Inferior parietal cortex (tissue), 1 donor: ENCODE measurements around the gene UFD1.

ENCODE experiments used
- DNase-seq: peaks from one replicate; pipeline ENCODE4 v3.0.0-alpha.2; 2016; ENCODE audit errors: extremely low spot score

Gene UFD1, protein sequence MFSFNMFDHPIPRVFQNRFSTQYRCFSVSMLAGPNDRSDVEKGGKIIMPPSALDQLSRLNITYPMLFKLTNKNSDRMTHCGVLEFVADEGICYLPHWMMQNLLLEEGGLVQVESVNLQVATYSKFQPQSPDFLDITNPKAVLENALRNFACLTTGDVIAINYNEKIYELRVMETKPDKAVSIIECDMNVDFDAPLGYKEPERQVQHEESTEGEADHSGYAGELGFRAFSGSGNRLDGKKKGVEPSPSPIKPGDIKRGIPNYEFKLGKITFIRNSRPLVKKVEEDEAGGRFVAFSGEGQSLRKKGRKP

DNA sequence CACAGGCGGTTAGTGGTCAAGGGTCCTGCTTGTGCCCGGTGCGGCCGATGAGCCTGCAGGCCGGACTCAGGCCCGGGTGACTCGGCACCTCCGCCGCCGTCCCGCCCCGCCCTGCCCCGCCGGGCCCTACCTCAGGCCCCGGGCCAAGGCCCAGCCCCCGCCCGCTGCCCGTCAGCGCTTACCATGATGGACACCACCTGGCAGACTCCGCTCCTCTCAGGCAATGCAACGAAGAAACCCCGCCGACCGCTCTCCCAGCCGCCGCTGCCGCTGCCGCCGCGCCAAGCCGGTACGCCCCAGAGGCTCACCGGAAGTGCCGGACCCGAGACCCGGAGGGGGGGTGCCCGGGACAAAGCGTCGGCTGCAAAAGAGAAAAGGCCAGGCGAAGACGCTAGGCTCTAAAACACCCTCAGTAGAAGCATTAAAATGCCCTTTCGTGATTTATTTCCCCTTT lies at the start of gene UFD1:
Gene UFD1 (minus strand): TSS at position 293 of the 454 bp plus-strand sequence. CDS start 108 bp downstream, at position 185.
- no peak for DNase-seq

DNA sequence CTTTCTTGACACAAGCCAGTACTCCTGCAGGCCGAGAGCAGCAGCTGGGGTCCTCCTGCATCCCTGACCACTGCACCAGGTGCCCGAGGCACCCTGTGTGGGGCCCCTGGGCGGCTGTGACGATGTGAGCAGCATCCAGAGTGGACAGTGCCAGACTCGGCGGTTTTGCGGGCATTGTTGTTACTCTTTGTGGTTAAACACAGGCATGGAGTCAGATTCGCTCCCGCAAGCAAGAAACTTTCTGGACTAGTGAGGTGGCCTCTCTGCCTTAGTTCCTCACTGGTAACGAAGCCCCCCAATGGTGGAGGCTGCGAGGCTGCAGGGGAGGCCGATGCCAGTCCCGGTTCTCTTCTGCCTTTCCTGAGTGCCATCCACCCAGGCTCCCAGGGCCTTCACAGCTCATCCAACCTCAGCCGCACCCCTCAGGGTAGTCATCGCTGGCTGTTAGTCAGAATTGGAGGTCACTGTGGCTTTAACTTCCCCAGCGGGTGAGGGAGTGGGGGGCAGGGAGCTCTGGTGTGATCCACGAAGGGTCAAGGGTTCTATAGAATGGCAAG lies 48.9 kb upstream of the UFD1 start:
- DNase-seq: no peak

DNA sequence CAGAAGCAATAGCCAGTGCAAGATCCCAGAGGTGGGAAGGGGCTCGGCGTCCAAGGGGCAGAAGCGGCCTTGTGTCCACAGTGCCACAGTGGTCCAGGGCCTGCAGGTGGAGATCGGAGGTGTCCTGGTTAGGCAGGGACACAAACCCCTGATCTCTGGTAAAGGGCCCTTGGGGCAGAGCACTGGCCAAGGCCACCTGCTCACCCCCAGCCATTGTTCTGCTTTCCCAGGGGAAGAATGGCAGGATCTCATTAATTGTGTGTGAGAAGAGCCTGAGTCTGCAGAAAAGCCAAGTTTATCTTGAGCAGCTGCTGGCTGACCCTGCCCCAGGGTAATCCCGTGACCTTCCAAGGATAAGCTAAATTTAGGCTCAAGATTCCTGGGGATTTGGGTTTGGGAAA lies 48.3 kb upstream of the UFD1 start:
- DNase-seq: no peak

DNA sequence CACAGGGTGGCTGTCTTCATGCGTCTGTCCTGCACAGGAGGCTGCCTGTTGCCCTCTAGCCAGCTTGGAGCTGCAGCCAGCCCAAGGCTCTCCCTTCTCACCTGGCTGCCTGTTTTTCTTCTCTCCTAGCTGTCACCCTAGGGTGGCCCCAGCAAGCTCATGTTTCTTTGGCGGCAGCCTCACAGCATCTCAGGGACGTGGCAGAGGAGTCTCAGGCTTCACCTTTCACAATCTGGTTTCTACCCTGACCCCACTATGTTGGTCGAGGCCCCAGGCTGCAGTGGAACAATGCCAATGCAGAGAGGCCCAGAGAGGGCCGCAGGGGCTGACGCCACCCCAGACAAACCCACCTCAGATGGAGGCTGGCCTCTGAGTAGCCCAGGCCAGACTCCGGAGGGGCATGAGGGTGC lies 47.7 kb upstream of the UFD1 start:
- no peak for DNase-seq

DNA sequence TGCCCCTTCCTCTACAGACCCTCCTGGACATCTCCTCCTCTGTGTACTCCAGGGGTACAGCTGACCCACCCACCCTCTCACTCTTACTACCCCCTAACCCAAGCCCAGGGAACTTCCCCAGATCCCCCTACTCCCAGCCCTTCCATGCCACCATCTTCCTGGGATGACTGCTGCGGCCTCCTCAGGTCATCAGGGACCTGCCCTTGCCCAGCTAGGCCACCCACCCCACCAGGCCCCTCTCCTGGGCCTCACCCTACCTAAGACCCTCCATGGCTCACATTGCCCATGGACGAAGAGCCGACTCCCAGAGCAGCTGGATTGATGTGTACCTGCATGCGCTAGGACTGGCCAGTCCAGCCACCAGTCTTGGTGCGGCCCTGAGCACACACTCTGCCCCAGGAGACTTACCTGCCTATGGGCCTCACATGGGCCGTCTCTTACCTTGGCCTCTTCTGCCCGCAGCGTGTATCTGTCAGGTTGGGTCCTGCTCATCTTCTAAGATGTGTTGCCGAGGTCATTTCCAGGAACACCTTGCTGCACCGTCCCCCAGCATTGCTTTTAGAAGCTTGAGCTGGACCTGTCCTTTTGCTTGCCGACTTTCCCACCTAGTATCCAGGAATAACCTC lies 47.2 kb upstream of the UFD1 start:
- no peak for DNase-seq

DNA sequence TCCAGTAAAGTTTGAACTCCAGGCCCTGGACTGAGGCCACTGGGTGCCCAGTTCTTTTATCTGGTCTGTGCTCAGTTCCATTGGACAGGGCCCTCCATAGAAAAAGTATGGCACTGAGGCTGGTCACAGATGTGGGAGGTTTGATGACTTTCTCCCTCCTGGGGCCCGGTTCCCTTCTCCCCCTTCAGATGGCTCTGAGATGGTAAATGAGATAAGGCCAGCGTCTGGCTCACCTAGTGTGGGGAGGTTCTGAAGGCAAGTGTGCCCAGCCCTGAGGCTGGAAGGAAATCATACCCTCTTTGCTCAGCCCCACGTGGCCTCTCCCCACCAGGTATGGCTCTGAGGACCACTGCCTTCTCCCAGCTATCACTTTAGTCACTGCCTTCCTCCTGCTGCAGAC lies 46.7 kb upstream of the UFD1 start:
- DNase-seq: no peak

DNA sequence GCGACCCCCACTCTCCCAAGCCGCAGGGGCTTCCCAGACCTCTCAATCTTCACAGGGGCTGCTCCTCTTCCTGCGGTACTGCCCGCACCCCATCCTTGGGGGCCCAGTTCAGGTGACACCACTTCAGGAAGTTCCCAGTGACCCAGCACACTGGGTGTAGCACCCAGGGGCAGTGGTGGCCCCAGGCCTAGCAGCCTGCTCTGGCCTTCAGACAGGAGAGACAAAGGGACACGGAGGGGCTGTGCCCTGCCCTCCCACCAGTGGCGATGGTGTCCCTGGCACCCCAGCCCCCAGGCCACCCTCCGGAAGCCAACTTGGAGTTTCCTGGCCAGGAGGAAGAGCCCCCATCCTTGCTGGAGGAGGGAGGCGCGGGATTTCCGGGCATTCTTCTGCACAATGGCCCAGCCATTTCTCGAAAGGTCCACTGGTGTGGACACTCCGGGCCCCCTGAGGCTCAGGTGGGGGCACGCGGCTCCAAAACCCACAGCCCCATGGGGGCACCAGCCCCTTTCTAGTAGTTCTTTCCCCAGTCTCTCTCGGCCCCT lies 46.2 kb upstream of the UFD1 start:
- no peak for DNase-seq

DNA sequence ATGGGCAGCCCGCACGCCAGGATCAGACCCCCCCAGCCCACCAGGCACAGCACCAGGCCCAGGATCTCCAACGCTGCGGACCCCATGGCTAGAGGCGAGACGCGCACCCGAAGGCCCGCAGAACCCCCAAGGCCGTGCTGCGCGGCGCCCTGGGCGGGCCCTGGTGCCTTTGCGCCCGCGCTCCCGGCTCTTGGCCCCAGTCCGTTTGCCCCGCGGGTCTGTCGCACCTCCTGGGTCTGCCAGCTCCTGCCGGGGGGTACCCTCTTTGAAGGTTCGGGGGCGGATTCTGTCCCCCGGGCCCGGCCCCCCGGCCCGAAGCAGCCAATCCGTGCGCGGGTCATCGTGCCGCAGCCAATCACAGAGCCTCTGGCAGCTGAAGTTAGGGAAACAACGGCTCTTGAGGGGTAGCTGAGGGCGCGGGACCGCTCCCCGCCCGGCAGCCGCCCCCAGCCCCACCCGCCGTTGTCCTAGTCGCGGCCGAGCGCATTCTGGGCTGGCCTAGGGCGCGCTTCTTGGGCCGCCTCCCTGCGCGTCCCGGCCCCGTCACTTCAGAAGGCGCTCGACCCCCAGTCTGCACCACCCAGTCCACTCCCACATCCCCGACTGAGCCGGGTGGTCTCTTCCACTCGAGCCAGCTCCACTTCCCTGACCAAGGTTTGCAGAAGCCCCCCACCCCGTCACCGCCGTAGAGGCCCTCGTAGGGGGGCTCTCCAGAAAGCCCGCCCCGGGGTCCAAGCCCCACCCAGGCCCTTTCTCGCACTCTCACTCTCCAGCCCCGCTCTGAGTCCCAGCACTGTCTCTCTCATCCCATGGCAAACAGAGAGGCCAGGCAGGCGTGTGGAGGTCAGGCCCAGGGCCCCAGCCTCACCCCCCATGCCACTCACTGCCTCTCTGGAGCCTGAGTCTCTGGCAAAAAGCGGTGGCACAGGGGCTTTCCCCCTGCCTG lies 45.5 kb upstream of the UFD1 start, which contains the start of gene CLDN5:
Gene CLDN5 (minus strand): TSS at position 241 of the 946 bp plus-strand sequence. CDS start 155 bp downstream, at position 86.
- DNase-seq: no peak

DNA sequence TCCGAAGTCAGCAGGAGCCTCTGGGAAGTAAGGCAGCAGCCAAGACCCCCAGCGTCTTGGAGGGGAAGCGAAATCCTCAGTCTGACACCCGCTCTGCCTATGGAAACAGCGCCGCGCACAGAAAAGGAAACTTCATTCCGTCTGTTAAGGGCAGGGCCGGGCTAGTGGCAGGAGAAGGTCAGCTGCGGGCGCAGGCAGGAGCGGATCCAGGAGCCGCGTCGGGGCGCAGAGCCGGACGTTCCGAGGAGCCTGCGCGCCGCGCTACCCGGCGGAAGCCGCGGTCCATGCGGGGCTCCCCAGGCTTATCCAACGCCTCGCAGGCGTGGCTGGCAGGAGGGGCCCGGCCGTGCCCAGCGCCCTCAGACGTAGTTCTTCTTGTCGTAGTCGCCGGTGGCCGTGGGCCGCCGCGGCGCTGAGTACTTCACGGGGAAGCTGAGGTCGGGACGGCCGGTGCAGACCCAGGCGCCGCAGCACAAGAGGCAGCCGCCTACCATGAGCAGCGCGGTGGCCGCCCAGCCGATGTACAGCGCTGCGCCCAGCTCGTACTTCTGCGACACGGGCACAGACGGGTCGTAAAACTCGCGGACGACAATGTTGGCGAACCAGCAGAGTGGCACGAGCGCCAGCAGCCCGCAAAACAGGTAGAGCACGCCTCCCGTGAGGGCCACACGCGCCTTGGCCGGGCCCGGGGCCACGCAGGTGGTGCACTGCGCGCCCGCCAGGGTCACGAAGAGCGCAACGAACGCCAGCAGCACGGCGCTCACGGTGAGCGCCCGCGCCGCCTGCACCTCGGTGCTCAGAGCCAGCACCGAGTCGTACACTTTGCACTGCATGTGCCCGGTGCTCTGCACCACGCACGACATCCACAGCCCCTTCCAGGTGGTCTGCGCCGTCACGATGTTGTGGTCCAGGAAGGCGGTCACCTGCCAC lies 44.5 kb upstream of the UFD1 start:
- DNase-seq: no peak

DNA sequence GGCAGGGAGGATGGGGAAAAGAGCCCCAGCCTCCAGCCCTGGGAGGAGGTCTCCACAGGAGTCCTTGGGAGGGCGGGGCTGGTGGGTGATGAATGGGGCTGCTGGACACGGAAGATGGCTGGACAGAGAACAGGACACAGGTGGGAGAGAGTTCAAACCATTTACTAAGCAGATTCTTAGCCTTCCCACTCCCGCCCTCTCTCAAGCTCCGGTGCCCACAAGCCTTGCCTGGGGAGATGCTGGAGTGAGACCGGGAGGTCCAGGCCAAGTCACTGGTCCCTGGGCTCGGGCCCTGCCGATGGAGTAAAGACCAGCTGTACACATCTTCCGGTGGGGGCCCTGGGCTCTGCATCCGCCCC lies 43.9 kb upstream of the UFD1 start:
- no peak for DNase-seq

DNA sequence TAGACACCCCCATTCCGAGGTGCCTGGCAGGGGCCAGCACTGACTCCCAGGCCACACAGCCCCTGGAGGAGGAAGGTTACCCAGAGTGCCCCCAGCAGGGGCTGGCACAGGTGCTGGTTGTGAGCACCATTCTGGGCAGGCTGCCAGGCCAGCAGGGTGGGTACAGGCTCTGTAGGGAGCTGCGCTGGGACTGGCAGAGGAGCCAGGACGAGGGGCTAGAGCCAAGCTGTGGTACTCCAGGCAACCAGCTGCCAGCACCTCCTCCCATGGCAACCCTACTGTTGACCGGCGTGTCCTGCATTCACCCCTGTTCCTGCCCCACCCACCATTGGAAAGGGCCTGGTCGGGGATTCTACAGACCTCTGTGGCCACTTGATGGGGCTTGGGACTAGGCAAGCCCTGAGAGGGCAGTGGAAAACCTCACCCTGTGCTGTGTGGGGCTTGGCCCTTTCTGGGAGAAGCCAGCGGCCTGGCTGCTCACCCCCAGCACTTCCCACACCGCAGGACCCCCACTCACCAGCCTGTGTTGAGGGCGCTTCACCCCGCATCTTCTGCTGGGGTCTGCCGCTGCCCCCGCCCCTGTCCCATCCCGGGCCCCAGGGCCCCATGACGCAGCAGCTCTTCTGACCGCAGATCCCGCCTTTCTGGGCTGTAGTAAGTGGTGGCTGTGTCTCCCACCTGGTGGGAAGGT lies 43.3 kb upstream of the UFD1 start:
- DNase-seq: no peak

DNA sequence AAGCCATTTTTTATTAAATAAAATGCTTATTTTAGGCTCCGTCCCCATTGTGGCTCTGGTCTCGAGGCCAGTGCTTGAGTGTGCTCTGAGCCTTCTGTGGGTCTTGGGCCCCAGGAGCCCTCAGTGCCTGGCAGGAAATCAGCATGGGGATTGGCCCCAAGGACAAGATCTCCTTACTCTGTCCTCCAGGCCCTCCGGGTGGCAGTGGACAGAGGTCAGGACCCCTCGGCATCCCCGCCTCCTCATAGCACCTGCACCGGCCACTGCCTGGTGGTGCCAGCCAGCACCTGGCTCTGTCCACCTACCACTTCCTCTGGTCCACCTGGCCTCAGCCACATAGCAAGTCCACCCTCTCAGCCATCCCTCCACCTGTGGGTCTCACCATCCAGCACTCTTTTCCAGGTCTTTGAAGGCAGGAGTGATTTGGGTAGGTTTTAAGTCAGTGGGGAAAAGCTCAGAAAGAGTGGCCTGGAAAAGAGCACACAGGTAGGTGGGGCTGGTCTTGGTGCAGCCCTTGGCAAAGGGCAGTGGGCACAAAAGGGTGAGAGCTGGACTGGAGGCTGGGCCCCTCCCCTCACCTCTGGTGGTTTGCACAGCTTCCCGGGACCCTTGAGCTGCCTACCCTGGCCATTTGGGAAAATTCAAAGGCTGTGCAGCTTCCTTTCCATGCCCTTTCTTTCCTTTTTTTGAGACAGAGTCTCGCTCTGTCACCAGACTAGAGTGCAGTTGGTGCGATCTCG lies 41.7 kb upstream of the UFD1 start:
- DNase-seq: no peak

DNA sequence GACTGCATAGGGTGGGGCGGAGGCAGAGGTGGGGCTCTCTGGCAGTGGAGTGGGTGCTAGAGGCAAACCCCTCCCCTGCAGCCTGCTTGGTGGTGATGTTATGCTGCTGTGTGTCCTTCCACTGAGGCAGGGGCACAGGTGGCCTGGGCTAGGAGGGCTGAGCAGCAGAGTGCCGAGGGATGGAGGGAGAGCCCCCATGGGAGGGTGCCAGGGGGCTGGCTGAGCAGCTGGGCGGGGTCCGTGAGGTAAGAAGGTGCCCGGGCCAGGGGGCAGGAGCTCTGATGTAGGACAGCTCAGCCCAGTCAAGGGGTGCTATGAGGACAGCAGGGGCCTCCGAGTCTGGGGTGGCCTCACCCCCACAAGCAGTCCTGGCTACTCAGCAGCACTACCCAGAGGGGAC lies 41.0 kb upstream of the UFD1 start:
- no peak for DNase-seq

DNA sequence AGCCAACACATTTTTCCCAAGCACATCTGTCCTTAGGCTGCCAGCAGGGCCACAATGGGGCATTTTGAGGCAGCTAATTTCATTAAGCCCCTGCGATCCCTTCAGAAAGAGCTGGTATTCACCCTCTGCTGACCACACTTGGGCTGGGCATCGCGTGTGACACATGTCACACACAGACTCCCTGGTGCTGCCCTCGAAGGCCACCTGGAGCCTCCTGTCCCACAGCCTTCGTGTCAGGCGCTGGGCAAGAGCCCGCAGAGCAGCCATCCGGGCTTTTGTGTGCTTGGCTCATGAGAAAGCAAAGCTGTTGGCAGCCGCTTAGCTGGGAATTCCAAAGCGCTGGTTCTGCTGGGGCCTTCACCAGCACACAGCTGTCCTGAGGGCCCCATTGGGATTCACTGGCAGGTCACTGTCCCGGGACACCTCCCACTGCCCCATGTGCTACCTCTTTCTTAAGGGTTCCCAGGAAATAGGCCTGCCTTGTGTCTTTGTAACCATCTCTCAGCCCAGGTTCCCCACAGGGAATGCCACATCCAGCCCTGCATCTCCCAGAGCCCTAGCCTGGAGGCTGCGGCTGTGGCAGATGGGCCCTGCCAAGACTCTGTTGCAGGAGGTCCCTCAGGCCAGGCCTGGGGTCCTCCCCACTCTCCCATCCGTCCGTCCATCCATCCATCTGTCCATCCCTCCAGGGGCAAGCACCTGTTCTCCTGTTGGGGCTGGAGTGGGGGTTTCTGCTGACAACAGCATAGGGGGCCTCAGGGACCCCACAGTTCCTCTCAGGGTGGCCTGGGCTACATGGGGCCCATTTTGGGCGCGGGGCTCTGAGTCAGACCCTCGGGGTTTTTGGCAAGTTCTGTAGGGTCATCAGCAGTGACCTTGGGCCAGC lies 40.3 kb upstream of the UFD1 start:
- DNase-seq: no peak

DNA sequence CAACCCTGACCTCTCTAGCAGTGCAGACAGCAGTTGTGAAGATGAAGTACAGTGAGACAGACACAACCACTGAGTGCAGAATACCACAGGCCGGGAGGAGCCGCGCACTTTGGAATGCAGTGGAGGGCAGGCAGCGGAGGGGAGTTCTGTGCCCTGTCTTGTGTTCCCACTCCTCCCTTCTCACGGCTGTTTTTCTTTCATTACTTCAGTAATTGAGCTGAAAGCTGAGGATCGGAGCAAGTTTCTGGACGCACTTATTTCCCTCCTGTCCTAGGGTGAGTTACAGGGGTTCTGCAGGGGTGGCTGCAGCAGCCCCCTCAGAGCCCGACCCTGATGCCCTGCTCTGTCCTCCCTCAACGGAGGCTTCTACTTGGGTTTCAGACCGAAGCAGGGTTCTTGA lies 39.6 kb upstream of the UFD1 start:
- no peak for DNase-seq

DNA sequence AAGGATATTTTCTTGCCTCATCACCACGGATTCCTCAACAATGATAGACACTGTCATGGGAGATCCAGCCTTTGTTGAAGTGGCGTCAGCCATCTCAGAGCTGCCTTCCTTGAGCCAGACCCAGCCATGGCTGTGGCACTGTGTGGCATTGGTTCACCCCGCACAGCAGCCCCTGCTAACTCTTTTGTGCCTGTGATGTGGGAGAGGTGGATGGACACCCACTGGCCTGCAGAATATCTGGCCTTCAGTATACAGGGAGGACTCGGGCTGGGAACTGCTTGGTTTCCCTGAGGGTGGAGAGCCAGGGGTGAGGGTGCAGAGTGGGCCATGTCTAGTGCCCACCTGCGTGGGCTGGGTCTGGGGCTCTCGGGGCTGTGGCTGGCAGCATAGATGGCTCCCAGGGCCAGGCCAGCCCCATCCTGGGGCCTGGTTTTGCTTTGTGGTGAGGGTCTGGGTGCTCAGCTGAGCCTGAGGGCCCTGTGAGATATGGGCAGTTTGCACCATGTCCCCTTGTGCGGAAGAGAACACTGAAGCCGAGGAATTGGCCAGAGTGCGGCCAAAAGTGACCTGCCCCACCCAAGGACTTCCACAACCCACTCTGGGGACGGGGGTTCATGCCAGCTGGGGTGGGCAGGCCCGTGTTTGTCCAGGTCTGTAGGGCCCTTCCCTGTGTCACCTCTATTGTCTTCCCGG lies 39.1 kb upstream of the UFD1 start:
- no peak for DNase-seq

DNA sequence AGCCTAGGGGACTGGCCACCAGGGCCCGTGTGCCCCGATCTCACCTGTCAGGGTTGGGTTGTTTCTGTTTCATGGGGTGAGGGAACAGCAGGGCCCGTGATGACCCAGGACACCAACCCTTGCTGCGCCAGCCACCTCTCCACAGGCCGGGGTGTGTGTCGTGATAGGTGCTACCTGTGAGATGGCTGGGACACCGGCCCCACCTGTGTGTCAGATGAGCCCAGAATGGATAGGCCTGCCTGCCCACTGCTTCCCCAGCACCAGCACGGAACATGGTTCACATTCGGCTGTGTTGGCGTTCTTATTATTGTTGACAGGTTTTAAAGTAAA lies 38.1 kb upstream of the UFD1 start:
- no peak for DNase-seq
